Astrocyte of the spinal cord (primary cell): Measurements from ENCODE around the gene SLC38A9.

Experiments used
- DNase-seq: peaks from one replicate; pipeline ENCODE4 v3.0.0; 2011; ENCODE audit warnings: low read depth, low spot score
- H3K4me3 ChIP-seq: 2 replicates; pipeline ENCODE4 v1.5.1; 2011; ENCODE audit warnings: low read depth, mild to moderate bottlenecking, low read length, moderate library complexity
- CTCF ChIP-seq: IDR thresholded peaks from 2 replicates; pipeline ENCODE4 v1.5.1; 2012; ENCODE audit warnings: low read depth, mild to moderate bottlenecking, low read length, inconsistent platforms
- in situ Hi-C: cut with HindIII; loops from 2 replicates; pipeline ENCODE4 v1.10.0; 2017; ENCODE audit warnings: low sequenced_read_pairs

SLC38A9 gene

GRCh38 chr5:55633574-55634208, 78.4 kb downstream of the SLC38A9 start:
- H3K4me3 ChIP-seq: no peak overlapping the region

GRCh38 chr5:55629815-55630214, 82.3 kb downstream of the SLC38A9 start:
- no peak for DNase-seq
- no peak for TF ChIP-seq CTCF
- in situ Hi-C loops: no loop called here
- H3K4me3 ChIP-seq: no peak overlapping the region

More at GRCh38 chr5:55633574-55634208, 78.4 kb downstream of the SLC38A9 start:
- peak; percentile 64 for DNase-seq
- no peak for TF ChIP-seq CTCF
- in situ Hi-C loops: no loop called here

GRCh38 chr5:55626790-55627189, 85.3 kb downstream of the SLC38A9 start:
- DNase-seq: no peak
- no peak overlapping the region for H3K4me3 ChIP-seq
- in situ Hi-C loops: no loop called here
- no peak for TF ChIP-seq CTCF

GRCh38 chr5:55625913-55626312, 86.2 kb downstream of the SLC38A9 start:
- in situ Hi-C loops: no loop called here
- DNase-seq: no peak
- no peak overlapping the region for H3K4me3 ChIP-seq
- no peak for TF ChIP-seq CTCF

GRCh38 chr5:55625589-55625909, 86.6 kb downstream of the SLC38A9 start:
- TF ChIP-seq CTCF: no peak
- in situ Hi-C loops: no loop called here
- no peak overlapping the region for H3K4me3 ChIP-seq
- no peak for DNase-seq

- no peak overlapping the region for H3K4me3 ChIP-seq
- TF ChIP-seq CTCF: no peak
- DNase-seq: no peak
- in situ Hi-C loops: no loop called here
Observed at GRCh38 chr5:55624841-55625588, 87.1 kb downstream of the SLC38A9 start.
